Loucy (cell line): ENCODE data around the gene SLC16A5.

ENCODE experiments used
- H2AFZ ChIP-seq: fragments of 200-600 bp; sonication (generic); 2 replicates; pipeline ENCODE4 v1.6.0; 2016; ENCODE audit warnings: antibody characterized with exemption, mild to moderate bottlenecking, low read length, moderate library complexity
- H3F3A ChIP-seq: fragments of 200-600 bp; 2 replicates; pipeline ENCODE4 v1.6.0; 2016; ENCODE audit warnings: antibody characterized with exemption, low read depth, mild to moderate bottlenecking
- H3K27me3 ChIP-seq: fragments of 200-600 bp; sonication (generic); 2 replicates; pipeline ENCODE4 v1.6.1; 2014; ENCODE audit warnings: low read length, mild to moderate bottlenecking; ENCODE audit not compliant: insufficient read depth, poor library complexity, severe bottlenecking
- H3K36me3 ChIP-seq: fragments of 200-600 bp; sonication (generic); 2 replicates; pipeline ENCODE4 v1.6.1; 2016; ENCODE audit warnings: low read length; ENCODE audit not compliant: insufficient read depth
- H3K4me1 ChIP-seq: fragments of 200-600 bp; sonication (generic); 2 replicates; pipeline ENCODE4 v1.5.1; 2014; ENCODE audit warnings: low read length, mild to moderate bottlenecking; ENCODE audit not compliant: insufficient read depth, poor library complexity, severe bottlenecking
- H3K4me2 ChIP-seq: fragments of 200-600 bp; sonication (generic); 2 replicates; pipeline ENCODE4 v1.6.0; 2014; ENCODE audit warnings: antibody characterized with exemption, low read length, low read depth, mild to moderate bottlenecking; ENCODE audit not compliant: poor library complexity, severe bottlenecking
- H3K4me3 ChIP-seq: fragments of 200-600 bp; sonication (generic); 2 replicates; pipeline ENCODE4 v1.5.1; 2014; ENCODE audit warnings: low read length, mild to moderate bottlenecking, mixed read lengths; ENCODE audit not compliant: poor library complexity, severe bottlenecking
- H3K79me2 ChIP-seq: fragments of 200-600 bp; sonication (generic); 2 replicates; pipeline ENCODE4 v1.6.1; 2014; ENCODE audit warnings: low read length; ENCODE audit not compliant: insufficient read depth
- H3K9ac ChIP-seq: fragments of 200-600 bp; sonication (generic); 2 replicates; pipeline ENCODE4 v1.6.0; 2014; ENCODE audit warnings: mild to moderate bottlenecking, low read depth, low read length, moderate library complexity; ENCODE audit not compliant: poor library complexity, severe bottlenecking
- H3K9me2 ChIP-seq: fragments of 200-600 bp; sonication (generic); replicated peaks from 2 replicates; pipeline ENCODE4 v1.6.1; 2016; ENCODE audit warnings: low read depth, low read length, mixed read lengths
- H3K9me3 ChIP-seq: fragments of 200-600 bp; sonication (generic); 2 replicates; pipeline ENCODE4 v1.6.1; 2014; ENCODE audit warnings: mild to moderate bottlenecking, antibody characterized with exemption, low read length, low read depth; ENCODE audit not compliant: insufficient read depth
- H4K20me1 ChIP-seq: fragments of 200-600 bp; sonication (generic); 2 replicates; pipeline ENCODE4 v1.6.0; 2014; ENCODE audit warnings: antibody characterized with exemption, low read length, mild to moderate bottlenecking; ENCODE audit not compliant: insufficient read depth, poor library complexity, severe bottlenecking
- EZH2phosphoT487 ChIP-seq: fragments of 200-600 bp; IDR thresholded peaks from 2 replicates; pipeline ENCODE4 v1.6.1; 2018; ENCODE audit warnings: antibody characterized with exemption, mild to moderate bottlenecking, moderate library complexity, borderline replicate concordance
- TF ChIP-seq, protein P1 (sequence below): fragments of 200-600 bp; sonication (generic); conservative IDR thresholded peaks from 2 replicates; pipeline ENCODE4 v1.5.1; 2014; ENCODE audit warnings: mild to moderate bottlenecking, antibody characterized with exemption, low read length

SLC16A5 gene

GRCh38 chr17:75114552-75115314 is 27.0 kb downstream of the SLC16A5 start:
- Histone ChIP-seq H4K20me1 (no peaks in the 10 kb centered on the region), H3K9me2 (no peaks in the 10 kb centered on the region), H3K4me2 (peak overlapping the region; percentile 72), H2AFZ (peak overlapping the region; percentile 81), H3K27me3 (no peaks in the 10 kb centered on the region), H3F3A (0 out of 2 replicates have a peak, but pooled peaks cover 4% of the 10 kb centered on the region), H3K9me3 (no peaks in the 10 kb centered on the region), H3K9ac (peak overlapping the region; percentile 69), H3K79me2 (peaks cover 28% of the 10 kb centered on the region), H3K36me3 (no peaks in the 10 kb centered on the region), H3K4me1 (peaks cover 27% of the 10 kb centered on the region), H3K4me3 (peak overlapping the region; percentile 78)
- TF ChIP-seq EZH2phosphoT487, result no peak
- TF ChIP-seq, protein P1, sequence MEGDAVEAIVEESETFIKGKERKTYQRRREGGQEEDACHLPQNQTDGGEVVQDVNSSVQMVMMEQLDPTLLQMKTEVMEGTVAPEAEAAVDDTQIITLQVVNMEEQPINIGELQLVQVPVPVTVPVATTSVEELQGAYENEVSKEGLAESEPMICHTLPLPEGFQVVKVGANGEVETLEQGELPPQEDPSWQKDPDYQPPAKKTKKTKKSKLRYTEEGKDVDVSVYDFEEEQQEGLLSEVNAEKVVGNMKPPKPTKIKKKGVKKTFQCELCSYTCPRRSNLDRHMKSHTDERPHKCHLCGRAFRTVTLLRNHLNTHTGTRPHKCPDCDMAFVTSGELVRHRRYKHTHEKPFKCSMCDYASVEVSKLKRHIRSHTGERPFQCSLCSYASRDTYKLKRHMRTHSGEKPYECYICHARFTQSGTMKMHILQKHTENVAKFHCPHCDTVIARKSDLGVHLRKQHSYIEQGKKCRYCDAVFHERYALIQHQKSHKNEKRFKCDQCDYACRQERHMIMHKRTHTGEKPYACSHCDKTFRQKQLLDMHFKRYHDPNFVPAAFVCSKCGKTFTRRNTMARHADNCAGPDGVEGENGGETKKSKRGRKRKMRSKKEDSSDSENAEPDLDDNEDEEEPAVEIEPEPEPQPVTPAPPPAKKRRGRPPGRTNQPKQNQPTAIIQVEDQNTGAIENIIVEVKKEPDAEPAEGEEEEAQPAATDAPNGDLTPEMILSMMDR, result no peak

DNA sequence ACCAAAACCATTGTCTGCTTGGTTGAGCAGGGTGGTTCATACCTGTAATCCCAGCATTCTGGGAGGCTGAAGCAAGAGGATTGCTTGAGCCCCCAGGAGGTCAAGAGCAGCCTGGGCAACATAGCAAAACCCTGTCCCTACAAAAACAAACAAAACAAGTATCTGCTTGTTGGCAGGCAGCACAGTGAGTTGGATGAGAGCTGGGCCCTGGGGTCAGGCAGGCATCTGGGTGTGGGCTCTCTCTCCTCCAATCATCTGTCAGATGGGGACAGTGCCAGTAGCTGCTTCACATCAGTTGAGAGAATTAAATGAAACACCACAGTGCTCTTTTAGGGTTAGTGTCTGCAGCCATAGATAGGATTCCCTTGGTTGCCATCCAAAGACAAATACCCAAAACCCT is 27.8 kb downstream of the SLC16A5 start:
- H4K20me1 ChIP-seq, result no peaks in the 10 kb centered on the region
- no peaks in the 10 kb centered on the region for H3K9me3 ChIP-seq
- H3K4me2 ChIP-seq, result no peak overlapping the region
- peaks cover 24% of the 10 kb centered on the region for H3K79me2 ChIP-seq
- H3K4me1 ChIP-seq, result peaks cover 26% of the 10 kb centered on the region
- H3K36me3 ChIP-seq, result no peaks in the 10 kb centered on the region
- no peak overlapping the region for H3K4me3 ChIP-seq
- H3K9me2 ChIP-seq, result no peaks in the 10 kb centered on the region
- no peaks in the 10 kb centered on the region for H3K27me3 ChIP-seq
- no peak overlapping the region for H2AFZ ChIP-seq
- no peak overlapping the region for H3K9ac ChIP-seq
- 0 out of 2 replicates have a peak, but pooled peaks cover 4% of the 10 kb centered on the region for H3F3A ChIP-seq
- TF ChIP-seq EZH2phosphoT487, result no peak
- TF ChIP-seq, protein P1, result no peak

DNA sequence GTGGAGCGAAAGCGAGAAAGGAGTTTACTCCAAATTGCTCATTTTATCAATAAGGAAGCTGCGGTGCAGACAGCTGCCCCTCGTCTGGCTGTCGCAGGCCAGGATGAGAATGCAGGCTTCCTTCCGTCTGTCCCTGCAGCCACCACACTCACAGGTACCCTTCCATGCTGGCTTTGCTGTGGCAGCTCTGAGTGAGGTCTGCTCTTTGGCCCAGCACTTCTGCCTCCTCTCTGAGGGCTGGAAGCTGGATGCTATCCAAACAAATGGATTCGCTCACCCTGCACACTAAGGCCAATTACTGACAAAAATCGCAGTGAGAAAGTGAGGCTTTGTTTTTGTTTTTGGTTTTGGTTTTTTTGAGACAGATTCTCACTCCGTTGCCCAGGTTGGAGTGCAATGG is 29.0 kb downstream of the SLC16A5 start:
- H3K4me1 ChIP-seq, result peaks cover 16% of the 10 kb centered on the region
- H3K9ac ChIP-seq, result no peak overlapping the region
- no peaks in the 10 kb centered on the region for H3K9me2 ChIP-seq
- H2AFZ ChIP-seq, result no peak overlapping the region
- H3K4me3 ChIP-seq, result no peak overlapping the region
- no peaks in the 10 kb centered on the region; the same call in 1 of the 2 replicates for H3K36me3 ChIP-seq
- H3K4me2 ChIP-seq, result no peak overlapping the region
- 0 out of 2 replicates have a peak, but pooled peaks cover 2% of the 10 kb centered on the region for H3F3A ChIP-seq
- H3K79me2 ChIP-seq, result peaks cover 17% of the 10 kb centered on the region
- TF ChIP-seq EZH2phosphoT487, result no peak
- TF ChIP-seq, protein P1, result no peak
- H3K27me3 ChIP-seq, result no peaks in the 10 kb centered on the region
- no peaks in the 10 kb centered on the region for H3K9me3 ChIP-seq
- no peaks in the 10 kb centered on the region for H4K20me1 ChIP-seq
